Endodermal cell (in vitro differentiated cells): Measurements from ENCODE around the gene FBL. TPM values are rescaled to one million over a fixed set of nuclear protein-coding genes. Genes with fewer than 3 reads are reported as not detected.
A peak's percentile ranks its signal among the peaks of the same experiment; 100 is the strongest.
"Not testable (repeated sequence)": the region's sequence is repeated elsewhere in the genome, so short reads cannot be mapped to it uniquely, and the experiment has no call there.

Source experiments
- DNase-seq: peaks from one replicate; pipeline ENCODE4 v3.0.0-alpha.2; 2017
- H3K27ac ChIP-seq: 2 replicates; pipeline ENCODE4 v1.5.1; 2013; ENCODE audit warnings: mild to moderate bottlenecking, low read depth, low read length, moderate library complexity
- H3K27me3 ChIP-seq: 2 replicates; pipeline ENCODE4 v1.6.1; 2013; ENCODE audit warnings: mild to moderate bottlenecking, low read length, moderate library complexity; ENCODE audit not compliant: insufficient read depth, control insufficient read depth, poor library complexity, severe bottlenecking
- H3K36me3 ChIP-seq: 2 replicates; pipeline ENCODE4 v1.7.0; 2013; ENCODE audit warnings: mild to moderate bottlenecking, low read length, moderate library complexity; ENCODE audit not compliant: control insufficient read depth, insufficient read depth
- H3K4me1 ChIP-seq: one replicate; pipeline ENCODE4 v1.7.0; 2013; ENCODE audit warnings: low read length; ENCODE audit not compliant: control insufficient read depth, insufficient read depth
- H3K4me3 ChIP-seq: 2 replicates; pipeline ENCODE4 v1.5.1; 2013; ENCODE audit warnings: mild to moderate bottlenecking, low read length, moderate library complexity
- H3K9ac ChIP-seq: 2 replicates; pipeline ENCODE4 v1.6.1; 2013; ENCODE audit warnings: mild to moderate bottlenecking, low read length, moderate library complexity; ENCODE audit not compliant: poor library complexity, severe bottlenecking; ENCODE audit errors: extremely low read depth
- H3K9me3 ChIP-seq: 2 replicates; pipeline ENCODE4 v1.6.1; 2013; ENCODE audit warnings: mild to moderate bottlenecking, low read length, moderate library complexity; ENCODE audit not compliant: control insufficient read depth
- H3K27ac Mint-ChIP-seq: 2 replicates; pipeline ENCODE4 v1.8.0; 2020; ENCODE audit warnings: mixed read lengths
- H3K27me3 Mint-ChIP-seq: 2 replicates; pipeline ENCODE4 v1.8.0; 2021; ENCODE audit warnings: mild to moderate bottlenecking, mixed read lengths; ENCODE audit not compliant: insufficient read depth
- H3K36me3 Mint-ChIP-seq: 2 replicates; pipeline ENCODE4 v1.8.0; 2020; ENCODE audit warnings: low read depth, mixed read lengths
- H3K4me1 Mint-ChIP-seq: 2 replicates; pipeline ENCODE4 v1.8.0; 2020; ENCODE audit warnings: mixed read lengths
- H3K4me3 Mint-ChIP-seq: 2 replicates; pipeline ENCODE4 v1.8.0; 2020; ENCODE audit warnings: mild to moderate bottlenecking, moderate library complexity, mixed read lengths
- H3K9me3 Mint-ChIP-seq: 2 replicates; pipeline ENCODE4 v1.8.0; 2020; ENCODE audit warnings: mild to moderate bottlenecking, mixed read lengths
- whole genome bisulfite sequencing, 2 experiments: methylation state at CpG; one replicate each; pipeline versions ENCODE4 v1.1.5 to v1.1.7; 2013; ENCODE audit warnings: missing lambda C conversion rate in 2 of 2, mixed read lengths in 1 of 2; ENCODE audit not compliant: insufficient coverage in 1 of 2, insufficient read length in 1 of 2; 5-methylcytosine and 5-hydroxymethylcytosine counted together
- total RNA-seq, 2 donors: library from RNA; stranded (reverse); fragmentation: NEBNext Ultra II Directional in 1 of 2; extraction: Animal tissue kit (Norgen Biotek cat#: 25700) in 1 of 2; gene quantifications; 2 replicates in 1 of 2; 3 replicates in 1 of 2; pipeline ENCODE4 v1.2.1, GENCODE V29; 2021
- TF ChIP-seq, protein P1 (sequence below): fragments of 200-600 bp; sonication (generic); conservative IDR thresholded peaks from 2 replicates; pipeline ENCODE4 v1.5.0; 2021; ENCODE audit warnings: antibody characterized with exemption, mild to moderate bottlenecking

Gene FBL
- total RNA-seq, 2 donors from 2014 or later, result 356 to 387 TPM

GRCh38 chr19:39891660-39892505 lies 45.7 kb upstream of the FBL start:
- TF ChIP-seq, protein P1, sequence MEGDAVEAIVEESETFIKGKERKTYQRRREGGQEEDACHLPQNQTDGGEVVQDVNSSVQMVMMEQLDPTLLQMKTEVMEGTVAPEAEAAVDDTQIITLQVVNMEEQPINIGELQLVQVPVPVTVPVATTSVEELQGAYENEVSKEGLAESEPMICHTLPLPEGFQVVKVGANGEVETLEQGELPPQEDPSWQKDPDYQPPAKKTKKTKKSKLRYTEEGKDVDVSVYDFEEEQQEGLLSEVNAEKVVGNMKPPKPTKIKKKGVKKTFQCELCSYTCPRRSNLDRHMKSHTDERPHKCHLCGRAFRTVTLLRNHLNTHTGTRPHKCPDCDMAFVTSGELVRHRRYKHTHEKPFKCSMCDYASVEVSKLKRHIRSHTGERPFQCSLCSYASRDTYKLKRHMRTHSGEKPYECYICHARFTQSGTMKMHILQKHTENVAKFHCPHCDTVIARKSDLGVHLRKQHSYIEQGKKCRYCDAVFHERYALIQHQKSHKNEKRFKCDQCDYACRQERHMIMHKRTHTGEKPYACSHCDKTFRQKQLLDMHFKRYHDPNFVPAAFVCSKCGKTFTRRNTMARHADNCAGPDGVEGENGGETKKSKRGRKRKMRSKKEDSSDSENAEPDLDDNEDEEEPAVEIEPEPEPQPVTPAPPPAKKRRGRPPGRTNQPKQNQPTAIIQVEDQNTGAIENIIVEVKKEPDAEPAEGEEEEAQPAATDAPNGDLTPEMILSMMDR, result peak; percentile 55
- WGBS, 2 experiments, result 94 to 96% methylated on average over 52 to 64 of the region's 64 CpGs

DNA sequence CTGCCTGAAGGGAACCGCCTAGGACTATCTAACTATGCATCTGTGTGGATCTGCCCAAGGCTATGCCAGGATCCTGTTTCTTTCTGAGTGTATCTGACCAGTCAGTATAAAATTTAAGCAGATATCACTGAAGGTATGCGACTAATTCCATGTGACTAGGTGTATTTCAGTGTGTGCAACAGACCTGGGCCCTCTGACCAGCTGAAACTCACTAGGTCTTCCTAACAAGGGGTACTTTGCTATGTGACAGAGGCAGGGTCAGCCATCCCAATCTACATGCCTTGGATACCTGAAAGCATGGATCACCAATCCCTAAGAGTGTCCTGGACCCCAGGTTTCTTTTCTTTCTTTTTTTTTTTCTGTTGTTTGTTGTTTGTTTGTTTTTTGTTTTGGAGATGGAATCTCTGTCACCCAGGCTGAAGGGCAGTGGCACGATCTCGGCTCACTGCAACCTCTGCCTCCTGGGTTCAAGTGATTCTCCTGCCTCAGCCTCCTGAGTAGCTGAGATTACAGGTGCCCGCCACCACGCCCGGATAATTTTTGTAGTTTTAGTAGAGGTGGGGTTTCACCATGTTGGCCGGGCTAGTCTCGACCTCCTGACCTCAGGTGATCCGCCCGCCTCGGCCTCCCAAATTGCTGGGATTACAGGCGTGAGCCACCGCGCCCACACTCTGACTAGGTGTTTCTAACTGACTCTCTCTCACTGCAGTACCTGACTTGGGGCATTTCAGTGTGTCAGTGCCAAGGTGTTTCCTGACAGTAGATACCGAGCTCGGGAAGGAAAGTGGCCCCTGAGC lies 44.8 kb upstream of the FBL start:
- no peak overlapping the region for H3K27ac ChIP-seq
- H3K4me3 ChIP-seq, result no peak overlapping the region
- H3K4me1 Mint-ChIP-seq, result no peaks in the 10 kb centered on the region
- H3K9me3 Mint-ChIP-seq, result no peaks in the 10 kb centered on the region
- no peak overlapping the region for H3K9ac ChIP-seq
- no peak overlapping the region for H3K4me3 Mint-ChIP-seq
- no peak for DNase-seq
- H3K36me3 ChIP-seq, result no peaks in the 10 kb centered on the region
- no peak overlapping the region for H3K27ac Mint-ChIP-seq
- no peaks in the 10 kb centered on the region for H3K27me3 ChIP-seq
- no peaks in the 10 kb centered on the region for H3K4me1 ChIP-seq
- 86 to 88% methylated on average over 17 of the region's 17 CpGs for WGBS, 2 experiments
- H3K36me3 Mint-ChIP-seq, result no peaks in the 10 kb centered on the region
- H3K9me3 ChIP-seq, result no peaks in the 10 kb centered on the region
- H3K27me3 Mint-ChIP-seq, result peaks cover 12% of the 10 kb centered on the region
- TF ChIP-seq, protein P1, result no peak

More at GRCh38 chr19:39891660-39892505, 45.7 kb upstream of the FBL start:
- H3K9ac ChIP-seq, H3K27me3 ChIP-seq, H3K4me1 ChIP-seq, H3K4me3 ChIP-seq, H3K36me3 ChIP-seq, H3K27ac ChIP-seq, H3K9me3 Mint-ChIP-seq, H3K4me1 Mint-ChIP-seq, H3K36me3 Mint-ChIP-seq, H3K9me3 ChIP-seq, H3K4me3 Mint-ChIP-seq, H3K27ac Mint-ChIP-seq: not testable (repeated sequence)
- peak; percentile 89 for DNase-seq
- H3K27me3 Mint-ChIP-seq, result peaks cover 12% of the 10 kb centered on the region

- not testable (repeated sequence) for H3K4me1 Mint-ChIP-seq, H3K36me3 ChIP-seq, H3K27me3 ChIP-seq, H3K27ac Mint-ChIP-seq, H3K9ac ChIP-seq, H3K9me3 ChIP-seq, H3K4me3 Mint-ChIP-seq, H3K4me1 ChIP-seq, H3K27ac ChIP-seq, H3K4me3 ChIP-seq, H3K9me3 Mint-ChIP-seq, H3K36me3 Mint-ChIP-seq, DNase-seq
- WGBS, 2 experiments, result 94% methylated on average over 14 to 18 of the region's 20 CpGs
- H3K27me3 Mint-ChIP-seq, result peaks cover 12% of the 10 kb centered on the region
Measured at GRCh38 chr19:39889872-39890754, 43.9 kb upstream of the FBL start.

- H3K36me3 ChIP-seq, H3K27me3 ChIP-seq, H3K36me3 Mint-ChIP-seq, H3K9me3 Mint-ChIP-seq, H3K9me3 ChIP-seq, H3K9ac ChIP-seq, H3K27ac Mint-ChIP-seq, H3K4me3 Mint-ChIP-seq, H3K4me3 ChIP-seq, H3K4me1 ChIP-seq, DNase-seq, H3K4me1 Mint-ChIP-seq, H3K27ac ChIP-seq: not testable (repeated sequence)
- peaks cover 13% of the 10 kb centered on the region for H3K27me3 Mint-ChIP-seq
- WGBS, 2 experiments, result no CpG with 5 or more reads among the region's 3 CpGs
Measured at GRCh38 chr19:39887456-39887951, 41.3 kb upstream of the FBL start.
